IMR-90 (cell line): ENCODE measurements around the gene KIF20B. TPM values are rescaled to one million over a fixed set of nuclear protein-coding genes. Genes with fewer than 3 reads are reported as not detected.

ENCODE experiments used
- ATAC-seq: fragments of 200-7000 bp; cut with Tn5 transposase; 2 replicates; pipeline ENCODE4 v1.9.1; 2020; ENCODE audit warnings: low read depth, mild to moderate bottlenecking, moderate library complexity
- BruUV-seq: library from RNA; stranded (reverse); fragments of 400-500 nt; replicated peaks from 2 replicates; lab custom pipeline; 2021; lab: Mats Ljungman, UMichigan
- CTCF ChIA-PET: fragments of 300-600 bp; formaldehyde crosslinking; extraction: SDS; loops from one replicate; lab custom pipeline; 2021; ENCODE audit warnings: antibody characterized with exemption; lab: Yijun Ruan, JAX
- POLR2A ChIA-PET: fragments of 300-600 bp; sonication (Branson Sonifier 250); formaldehyde crosslinking; loops from one replicate; lab custom pipeline; 2022; ENCODE audit warnings: antibody characterized with exemption; ENCODE audit not compliant: unreplicated experiment; lab: Charles Lee
- DNase-seq: peaks from one replicate; pipeline ENCODE4 v3.0.0; 2013
- H2AFZ ChIP-seq: replicated peaks from 2 replicates; pipeline ENCODE3; 2013; ENCODE audit warnings: low read length, mild to moderate bottlenecking; ENCODE audit not compliant: poor library complexity
- H2AK5ac ChIP-seq: 2 replicates; pipeline ENCODE4 v1.6.1; 2013; ENCODE audit warnings: low read depth, low read length, inconsistent platforms
- H2AK9ac ChIP-seq: replicated peaks from 2 replicates; pipeline ENCODE3; 2013; ENCODE audit warnings: mild to moderate bottlenecking, low read depth, low read length, moderate library complexity; ENCODE audit not compliant: poor library complexity
- H2BK120ac ChIP-seq: 2 replicates; pipeline ENCODE4 v1.6.1; 2013; ENCODE audit warnings: low read depth, low read length, inconsistent platforms
- H2BK15ac ChIP-seq: 3 replicates; pipeline ENCODE4 v1.6.1; 2013; ENCODE audit warnings: low read depth, low read length, inconsistent platforms
- H2BK20ac ChIP-seq: 2 replicates; pipeline ENCODE4 v1.6.1; 2013; ENCODE audit warnings: low read depth, mild to moderate bottlenecking, inconsistent platforms, low read length, moderate library complexity
- H2BK5ac ChIP-seq: 2 replicates; pipeline ENCODE4 v1.6.1; 2013; ENCODE audit warnings: mild to moderate bottlenecking, low read depth, low read length, inconsistent platforms; ENCODE audit not compliant: poor library complexity, severe bottlenecking
- H3K14ac ChIP-seq: replicated peaks from 2 replicates; pipeline ENCODE4 v1.6.1; 2013; ENCODE audit warnings: low read depth, low read length, inconsistent platforms
- H3K18ac ChIP-seq: 2 replicates; pipeline ENCODE4 v1.6.1; 2013; ENCODE audit warnings: low read depth, low read length, control low read depth
- H3K23ac ChIP-seq: 2 replicates; pipeline ENCODE4 v1.6.1; 2013; ENCODE audit warnings: low read depth, low read length, inconsistent platforms
- H3K27ac ChIP-seq: 2 replicates; pipeline ENCODE4 v1.5.1; 2013; ENCODE audit warnings: mild to moderate bottlenecking, control low read depth, low read length; ENCODE audit not compliant: insufficient read depth
- H3K27me3 ChIP-seq: 2 replicates; pipeline ENCODE4 v1.6.1; 2013; ENCODE audit warnings: low read length; ENCODE audit not compliant: control insufficient read depth, insufficient read depth
- H3K36me3 ChIP-seq: 2 replicates; pipeline ENCODE4 v1.6.1; 2013; ENCODE audit warnings: low read length, mixed read lengths; ENCODE audit not compliant: control insufficient read depth, insufficient read depth
- H3K4ac ChIP-seq: 2 replicates; pipeline ENCODE4 v1.6.1; 2013; ENCODE audit warnings: low read depth, low read length, inconsistent platforms
- H3K4me1 ChIP-seq: 2 replicates; pipeline ENCODE4 v1.6.1; 2013; ENCODE audit warnings: low read length, mixed read lengths; ENCODE audit not compliant: control insufficient read depth, insufficient read depth
- H3K4me2 ChIP-seq: 2 replicates; pipeline ENCODE4 v1.6.1; 2013; ENCODE audit warnings: low read depth, mild to moderate bottlenecking, control low read depth, low read length, moderate library complexity
- H3K4me3 ChIP-seq: 2 replicates; pipeline ENCODE4 v1.5.1; 2013; ENCODE audit warnings: low read depth, mild to moderate bottlenecking, control low read depth, low read length, moderate library complexity; ENCODE audit not compliant: insufficient read depth
- H3K56ac ChIP-seq: 2 replicates; pipeline ENCODE4 v1.6.1; 2013; ENCODE audit warnings: low read length, inconsistent platforms; ENCODE audit not compliant: insufficient read depth; ENCODE audit errors: extremely low read depth
- H3K79me1 ChIP-seq, 2 experiments: 2 replicates each; pipeline ENCODE4 v1.6.1; 2013; ENCODE audit warnings: low read length in 2 of 2, inconsistent platforms in 1 of 2, low read depth in 1 of 2
- H3K9ac ChIP-seq: 2 replicates; pipeline ENCODE4 v1.6.1; 2013; ENCODE audit warnings: low read depth, low read length, control low read depth
- H3K9me1 ChIP-seq: 2 replicates; pipeline ENCODE4 v1.6.1; 2013; ENCODE audit warnings: low read length, inconsistent platforms; ENCODE audit not compliant: insufficient read depth
- H3K9me3 ChIP-seq: 2 replicates; pipeline ENCODE4 v1.6.1; 2013; ENCODE audit warnings: low read length; ENCODE audit not compliant: control insufficient read depth, insufficient read depth
- H4K20me1 ChIP-seq: 2 replicates; pipeline ENCODE4 v1.6.1; 2013; ENCODE audit warnings: low read length, inconsistent platforms; ENCODE audit not compliant: insufficient read depth
- H4K5ac ChIP-seq: 2 replicates; pipeline ENCODE4 v1.6.1; 2013; ENCODE audit warnings: mild to moderate bottlenecking, low read depth, low read length, control low read depth
- H4K8ac ChIP-seq, 2 experiments: 2 replicates each; pipeline ENCODE4 v1.6.1; 2013; ENCODE audit warnings: low read depth in 2 of 2, low read length in 2 of 2, control low read depth in 1 of 2, inconsistent platforms in 1 of 2
- H4K91ac ChIP-seq: 2 replicates; pipeline ENCODE4 v1.6.1; 2013; ENCODE audit warnings: low read depth, low read length, inconsistent platforms; ENCODE audit not compliant: insufficient read depth
- CEBPB ChIP-seq: IDR thresholded peaks from 2 replicates; pipeline ENCODE4 v1.6.1; 2012; ENCODE audit warnings: low read depth, low read length, improper control_type of control experiment
- CHD1 ChIP-seq: IDR thresholded peaks from 2 replicates; pipeline ENCODE4 v1.6.1; 2012; ENCODE audit warnings: low read depth, low read length, improper control_type of control experiment
- CTCF ChIP-seq: conservative IDR thresholded peaks from 2 replicates; pipeline ENCODE4 v1.5.1; 2012; ENCODE audit warnings: mild to moderate bottlenecking, low read depth, low read length, improper control_type of control experiment
- ELK1 ChIP-seq: fragments of 150-350 bp; IDR thresholded peaks from 2 replicates; pipeline ENCODE4 v1.6.1; 2016; ENCODE audit warnings: low read depth, mild to moderate bottlenecking, low read length, moderate library complexity, borderline replicate concordance
- MAFK ChIP-seq: IDR thresholded peaks from 2 replicates; pipeline ENCODE4 v1.6.1; 2012; ENCODE audit warnings: low read depth, low read length, improper control_type of control experiment
- MAZ ChIP-seq: IDR thresholded peaks from 2 replicates; pipeline ENCODE4 v1.6.1; 2012; ENCODE audit warnings: low read depth, mild to moderate bottlenecking, low read length, improper control_type of control experiment, moderate library complexity, borderline replicate concordance
- MXI1 ChIP-seq: IDR thresholded peaks from 2 replicates; pipeline ENCODE4 v1.6.1; 2012; ENCODE audit warnings: low read depth, mild to moderate bottlenecking, low read length, moderate library complexity, borderline replicate concordance
- NFE2L2 ChIP-seq: fragments of 150-350 bp; IDR thresholded peaks from 2 replicates; pipeline ENCODE4 v1.6.1; 2016; ENCODE audit warnings: low read depth, mild to moderate bottlenecking, low read length
- POLR2A ChIP-seq: IDR thresholded peaks from 2 replicates; pipeline ENCODE4 v1.6.1; 2012; ENCODE audit warnings: mild to moderate bottlenecking, low read depth, low read length
- RAD21 ChIP-seq: IDR thresholded peaks from 2 replicates; pipeline ENCODE4 v1.6.1; 2012; ENCODE audit warnings: low read length, improper control_type of control experiment
- RCOR1 ChIP-seq: IDR thresholded peaks from 2 replicates; pipeline ENCODE4 v1.6.1; 2012; ENCODE audit warnings: mild to moderate bottlenecking, low read length, improper control_type of control experiment; ENCODE audit not compliant: insufficient replicate concordance
- RFX5 ChIP-seq: IDR thresholded peaks from 2 replicates; pipeline ENCODE4 v1.8.0; 2012; ENCODE audit warnings: low read depth, mild to moderate bottlenecking, low read length, moderate library complexity
- SMC3 ChIP-seq: fragments of 150-350 bp; IDR thresholded peaks from 2 replicates; pipeline ENCODE4 v1.6.1; 2016; ENCODE audit warnings: low read depth, mild to moderate bottlenecking, antibody characterized with exemption, low read length, moderate library complexity
- USF2 ChIP-seq: fragments of 150-350 bp; IDR thresholded peaks from 2 replicates; pipeline ENCODE4 v1.6.1; 2017; ENCODE audit warnings: mild to moderate bottlenecking, antibody characterized with exemption, low read length, low read depth
- dilution Hi-C: fragments of 300-500 bp; cut with HindIII; formaldehyde crosslinking; loops from one replicate; pipeline ENCODE4 v1.14.3; 2018; ENCODE audit warnings: low sequenced_read_pairs; ENCODE audit not compliant: unreplicated experiment
- in situ Hi-C: fragments of 300-500 bp; cut with MboI; formaldehyde crosslinking; loops from 3 replicates; pipeline ENCODE4 v1.14.3; 2019; ENCODE audit warnings: low sequenced_read_pairs, inconsistent platforms, mixed read lengths
- intact Hi-C: fragments of 100-400 bp; cut with micrococcal nuclease; formaldehyde crosslinking; loops from 2 replicates; pipeline ENCODE4 v1.10.0; 2022
- polyA plus RNA-seq, 3 experiments: library from polyadenylated mRNA; depleted of rRNA; stranded (reverse); fragments of >200 nt; gene quantifications; 2 replicates each; pipeline ENCODE4 v1.2.3, GENCODE V29; 2012; ENCODE audit warnings: low replicate concordance in 1 of 3
- total RNA-seq: library from RNA; depleted of rRNA; stranded (reverse); fragments of >200 nt; gene quantifications from 2 replicates; pipeline ENCODE4 v1.2.3, GENCODE V29; 2012

Gene KIF20B
- total and polyA plus RNA-seq, 2 of the 4 experiments (the other 2 are of a cell fraction), result 3.1 to 23.5 TPM

- ChIA-PET CTCF (no interaction called here), POLR2A (no interaction called here)
- no peak overlapping the region for H3K27ac ChIP-seq
- no peaks in the 10 kb centered on the region; a peak in 2 of 4 replicates for H3K79me1 ChIP-seq
- no peak overlapping the region for H2BK20ac ChIP-seq
- intact Hi-C loops, result no loop called here
- H4K8ac ChIP-seq, result no peak overlapping the region
- no peak overlapping the region for H4K91ac ChIP-seq
- H3K36me3 ChIP-seq, result 0 out of 2 replicates have a peak, but pooled peaks cover 1% of the 10 kb centered on the region
- in situ Hi-C loops, result no loop called here
- no peak overlapping the region for H2AK5ac ChIP-seq
- dilution Hi-C loops, result no loop called here
- no peaks in the 10 kb centered on the region for H3K9me3 ChIP-seq
- no peak overlapping the region for H3K4ac ChIP-seq
- no peak overlapping the region for H3K9ac ChIP-seq
- no peak overlapping the region for H2BK120ac ChIP-seq
- no peak overlapping the region for H3K18ac ChIP-seq
- no peak overlapping the region for H2BK15ac ChIP-seq
- H3K23ac ChIP-seq, result no peak overlapping the region
- no peak for TF ChIP-seq CHD1
- TF ChIP-seq ELK1, result no peak
- TF ChIP-seq CEBPB, result no peak
- no peak for TF ChIP-seq SMC3
- TF ChIP-seq CTCF, result no peak
- TF ChIP-seq POLR2A, result no peak
- no peak for TF ChIP-seq RFX5
- TF ChIP-seq RAD21, result no peak
- no peak for TF ChIP-seq USF2
- TF ChIP-seq MAFK, result no peak
- no peak for TF ChIP-seq MXI1
- no peak for TF ChIP-seq RCOR1
- TF ChIP-seq MAZ, result no peak
- no peak for TF ChIP-seq NFE2L2
- BruUV-seq, result no TSS peak
- no peak overlapping the region for H3K4me3 ChIP-seq
- H2AK9ac ChIP-seq, result no peak overlapping the region
- H3K27me3 ChIP-seq, result no peaks in the 10 kb centered on the region
- H4K20me1 ChIP-seq, result no peaks in the 10 kb centered on the region
- ATAC-seq (no peak), DNase-seq (no peak)
- no peak overlapping the region for H4K5ac ChIP-seq
- no peak overlapping the region for H2BK5ac ChIP-seq
- H3K4me2 ChIP-seq, result no peak overlapping the region
- peaks cover 5% of the 10 kb centered on the region; the same call in 1 of the 2 replicates for H3K9me1 ChIP-seq
- H2AFZ ChIP-seq, result no peak overlapping the region
- H3K4me1 ChIP-seq, result no peaks in the 10 kb centered on the region
- H3K56ac ChIP-seq, result no peak overlapping the region
- no peak overlapping the region for H3K14ac ChIP-seq
Observed at GRCh38 chr10:89776665-89777064, 75.3 kb downstream of the KIF20B start.
